ENCODE measurements around the gene CDC42SE1.

The CDC42SE1 gene, protein sequence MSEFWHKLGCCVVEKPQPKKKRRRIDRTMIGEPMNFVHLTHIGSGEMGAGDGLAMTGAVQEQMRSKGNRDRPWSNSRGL

DNA sequence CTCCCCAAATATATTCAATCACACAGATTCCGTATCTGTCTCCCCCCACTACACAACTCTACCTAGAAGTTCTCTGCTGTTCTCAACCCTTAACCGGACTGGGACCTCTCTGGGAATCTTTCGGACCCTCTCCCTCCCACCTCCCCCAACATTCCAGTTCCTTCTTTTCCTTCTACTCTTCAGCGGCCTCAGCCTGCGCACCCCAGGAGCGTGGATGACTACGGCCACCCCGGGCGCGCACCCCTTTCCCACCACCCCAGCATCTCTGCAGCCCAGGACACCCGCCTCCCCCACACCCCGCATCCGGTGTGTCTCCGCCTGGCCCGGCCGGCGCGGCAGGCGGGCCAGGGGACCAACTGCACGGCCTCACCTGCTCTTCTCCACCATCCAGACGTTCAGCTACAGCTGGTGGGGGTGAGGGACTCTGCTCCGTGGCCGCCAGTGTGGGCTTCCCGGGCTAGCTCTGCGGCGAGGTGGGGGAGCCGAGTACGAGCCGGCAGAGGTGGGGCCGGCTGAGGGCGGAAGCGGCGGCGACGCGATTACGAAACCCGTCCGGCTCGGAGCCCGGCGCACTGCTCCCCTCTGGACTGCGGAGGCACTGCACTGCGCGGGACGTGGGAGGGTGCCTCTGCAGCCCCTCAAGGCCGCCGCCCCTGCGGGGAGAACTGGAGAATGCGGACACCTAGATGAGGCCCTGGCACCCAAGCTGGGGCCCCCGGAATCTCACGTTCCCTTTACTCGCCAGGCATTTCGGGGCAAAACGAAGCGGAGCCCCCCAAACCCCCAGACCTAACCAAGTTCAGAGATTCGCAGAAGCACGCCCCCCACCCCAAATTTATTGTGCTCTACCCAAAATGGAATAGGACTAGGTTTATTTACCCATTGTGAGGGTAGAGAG, at the start of gene CDC42SE1:
Gene CDC42SE1 (minus strand): TSS at position 514 of the 898 bp plus-strand sequence. CDS start 3,892 bp downstream, outside the sequence.
- in situ Hi-C loops (cut with HindIII; ENCODE audit: low sequenced_read_pairs) = no loop called here

DNA sequence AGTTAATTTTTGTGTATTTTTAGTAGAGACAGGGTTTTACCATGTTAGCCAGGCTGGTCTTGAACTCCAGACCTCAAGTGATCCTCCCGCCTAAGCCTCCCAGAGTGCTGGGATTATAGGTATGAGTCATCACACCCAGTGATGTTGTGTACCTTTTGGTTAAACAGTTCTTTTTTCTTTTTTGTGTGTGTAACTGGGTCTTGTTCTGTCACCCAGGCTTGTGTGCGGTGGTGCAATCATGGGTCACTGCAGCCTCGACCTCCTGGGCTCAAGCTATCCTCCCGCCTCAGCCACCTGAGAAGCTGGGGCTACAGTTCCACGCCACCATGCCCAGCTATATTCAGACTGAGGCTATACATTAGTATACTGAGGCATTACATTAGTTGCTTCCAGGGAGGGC, 48.9 kb upstream of the CDC42SE1 start:
- in situ Hi-C loops (cut with HindIII; ENCODE audit: low sequenced_read_pairs) = no loop called here

DNA sequence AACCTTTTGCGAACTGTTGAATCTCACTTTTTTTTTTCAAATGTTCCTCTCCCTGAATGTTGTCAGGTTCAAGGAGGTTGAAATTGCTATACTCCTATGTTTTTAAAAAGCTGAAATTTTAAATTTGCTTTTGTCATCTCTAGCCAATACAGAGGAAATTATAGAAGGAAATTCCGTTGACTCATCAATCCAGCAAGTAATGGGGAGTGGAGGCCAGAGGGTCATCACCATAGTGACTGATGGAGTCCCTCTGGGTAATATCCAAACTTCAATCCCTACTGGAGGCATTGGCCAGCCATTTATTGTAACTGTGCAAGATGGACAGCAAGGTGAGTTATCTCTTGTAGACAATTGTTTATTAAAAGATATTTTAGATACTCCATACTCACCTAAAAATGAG, 47.5 kb upstream of the CDC42SE1 start:
- in situ Hi-C loops (cut with HindIII; ENCODE audit: low sequenced_read_pairs) = no loop called here

DNA sequence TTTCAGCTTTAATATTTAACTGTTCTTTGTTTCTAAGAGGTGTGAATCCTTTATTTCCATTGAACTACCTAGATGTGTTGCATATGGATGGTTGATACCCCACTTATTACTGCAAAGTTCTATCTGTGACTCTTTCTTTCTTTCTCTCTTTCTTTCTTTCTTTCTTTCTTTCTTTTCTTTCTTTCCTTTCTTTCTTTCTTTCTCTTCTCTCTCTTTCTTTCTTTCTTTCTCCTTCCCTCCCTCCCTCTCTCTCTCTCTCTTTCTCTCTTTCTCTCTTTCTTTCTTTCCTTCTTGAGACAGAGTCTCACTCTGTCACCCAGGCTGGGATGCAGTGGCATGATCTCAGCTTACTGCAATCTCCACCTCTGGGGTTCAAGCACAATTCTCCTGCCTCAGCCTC, 45.2 kb upstream of the CDC42SE1 start:
- in situ Hi-C loops (cut with HindIII; ENCODE audit: low sequenced_read_pairs) = no loop called here

DNA sequence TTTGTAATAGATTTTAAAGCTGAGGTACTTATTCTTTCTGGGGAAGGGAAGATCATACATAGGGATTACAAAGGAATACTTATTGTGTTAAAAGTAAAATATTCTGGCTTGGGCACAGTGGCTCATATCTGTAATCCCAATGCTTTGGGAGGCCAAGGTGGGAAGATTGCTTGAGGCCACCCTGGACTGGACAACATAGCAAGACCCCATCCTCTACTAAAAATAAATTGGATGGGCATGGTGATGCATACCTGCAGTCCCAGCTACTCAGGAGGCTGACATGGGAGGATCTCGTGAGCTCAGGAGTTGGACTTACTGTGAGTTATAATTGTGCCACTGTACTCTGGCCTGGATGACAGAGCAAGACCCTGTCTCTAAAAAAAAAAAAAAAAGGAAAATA, 38.7 kb upstream of the CDC42SE1 start:
- in situ Hi-C loops (cut with HindIII; ENCODE audit: low sequenced_read_pairs) = loop anchor here (5.0 kb wide), 1 partner anchor 34 kb away; no protein-coding TSS in a partner anchor

DNA sequence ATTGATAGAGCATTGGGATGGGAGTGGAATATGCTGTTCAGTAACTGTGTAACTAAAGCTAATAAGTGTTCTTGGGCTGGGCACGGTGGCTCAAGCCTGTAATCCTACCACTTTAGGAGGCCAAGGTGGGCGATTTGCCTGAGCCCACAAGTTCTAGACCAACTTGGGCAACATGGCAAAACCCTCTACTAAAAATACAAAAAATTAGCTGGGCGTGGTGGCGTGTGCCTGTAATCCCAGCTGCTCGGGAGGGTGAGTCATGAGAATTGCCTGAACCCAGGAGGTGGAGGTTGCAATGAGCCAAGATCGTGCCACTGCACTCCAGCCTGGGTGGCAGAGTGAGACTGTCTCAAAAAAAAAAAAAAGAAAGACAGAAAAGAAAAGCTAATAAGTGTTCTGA, 38.0 kb upstream of the CDC42SE1 start:
- in situ Hi-C loops (cut with HindIII; ENCODE audit: low sequenced_read_pairs) = loop anchor here (5.0 kb wide), 1 partner anchor 35 kb away; no protein-coding TSS in a partner anchor

DNA sequence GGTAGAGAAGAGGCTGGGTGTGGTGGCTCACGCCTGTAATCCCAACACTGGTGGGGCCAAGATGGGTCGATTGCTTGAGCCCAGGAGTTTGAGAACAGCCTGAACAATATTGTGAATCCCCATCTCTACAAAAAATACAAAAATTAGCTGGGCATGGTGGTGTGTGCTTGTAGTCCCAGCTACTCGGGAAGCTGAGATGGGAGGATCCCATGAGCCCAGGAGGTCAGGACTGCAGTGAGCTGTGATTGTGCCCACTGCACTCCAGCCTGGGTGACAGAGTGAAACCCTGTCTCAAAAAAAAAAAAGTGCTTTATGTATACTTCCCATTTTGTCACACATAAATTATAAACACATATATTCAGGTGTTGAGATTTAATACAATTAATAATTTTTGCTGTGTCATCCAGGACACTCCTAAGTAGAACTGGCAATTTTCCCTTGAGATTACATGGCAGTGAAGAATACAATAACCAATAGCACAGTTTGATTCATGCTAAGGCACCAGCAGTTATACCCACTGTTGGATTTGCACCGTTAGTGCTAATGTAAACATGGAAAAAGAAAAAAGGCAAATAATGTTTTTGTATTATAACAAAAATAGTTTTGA, 26.6 kb upstream of the CDC42SE1 start:
- in situ Hi-C loops (cut with HindIII; ENCODE audit: low sequenced_read_pairs) = no loop called here

DNA sequence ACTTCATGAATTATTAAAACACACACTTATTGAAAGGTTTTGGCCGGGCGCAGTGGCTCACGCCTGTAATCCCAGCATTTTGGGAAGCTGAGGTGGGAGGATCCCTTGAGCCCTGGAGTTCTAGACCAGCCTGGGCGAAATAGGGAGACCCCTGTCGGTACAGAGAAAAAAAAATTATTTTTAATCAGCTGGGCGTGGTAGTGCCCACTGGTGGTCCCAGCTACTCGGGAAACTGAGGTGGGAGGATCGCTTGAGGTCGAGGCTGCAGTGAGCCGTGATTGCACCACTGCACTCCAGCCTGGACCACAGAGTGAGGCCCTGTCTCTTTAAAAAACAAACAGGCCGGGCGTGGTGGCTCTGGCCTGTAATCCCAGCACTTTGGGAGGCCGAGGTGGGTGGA, 12.8 kb upstream of the CDC42SE1 start:
- in situ Hi-C loops (cut with HindIII; ENCODE audit: low sequenced_read_pairs) = no loop called here

DNA sequence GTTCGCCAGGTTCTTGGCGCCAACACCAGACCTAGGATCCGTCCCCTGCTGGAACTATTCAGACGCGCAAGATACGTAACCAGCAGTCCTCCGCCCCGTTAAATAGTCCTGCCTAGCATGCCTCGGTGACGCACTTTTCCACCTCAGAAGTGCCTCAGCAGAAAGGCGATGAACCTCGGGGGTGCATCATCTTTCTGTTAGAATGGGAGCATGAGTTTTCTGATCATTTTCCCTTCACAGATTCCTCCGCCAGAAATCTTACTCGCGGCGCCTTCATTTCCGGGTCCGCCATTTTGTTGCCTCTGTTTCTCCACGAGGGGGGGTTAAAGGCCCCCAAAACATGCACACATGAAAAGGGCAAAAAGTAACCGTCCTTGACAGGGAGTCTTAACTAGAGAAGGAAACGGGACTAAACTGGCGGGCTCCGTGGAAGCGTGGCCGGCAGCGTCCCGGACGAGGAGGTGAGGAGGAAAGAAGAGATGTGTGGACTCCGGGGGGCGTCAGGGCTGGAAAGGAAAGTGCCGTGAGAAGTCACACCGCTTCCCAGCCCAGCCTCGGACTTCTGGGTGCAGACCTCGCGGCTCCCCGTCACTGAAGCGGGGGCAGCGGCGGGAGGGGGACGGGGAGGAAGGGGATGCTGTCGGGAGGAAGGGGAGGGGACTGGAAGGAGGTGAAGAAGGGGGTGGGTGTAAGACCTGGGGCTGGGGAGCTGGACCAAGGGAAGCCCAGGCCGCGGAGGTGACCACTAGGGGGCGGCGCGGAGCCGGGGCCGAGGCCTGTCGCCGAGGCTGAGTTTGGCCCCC, 11.3 kb upstream of the CDC42SE1 start, which contains the start of gene GABPB2:
Gene GABPB2 (plus strand): TSS at position 288 of the 803 bp plus-strand sequence. CDS start 17,429 bp downstream, outside the sequence.
- in situ Hi-C loops (cut with HindIII; ENCODE audit: low sequenced_read_pairs) = no loop called here

DNA sequence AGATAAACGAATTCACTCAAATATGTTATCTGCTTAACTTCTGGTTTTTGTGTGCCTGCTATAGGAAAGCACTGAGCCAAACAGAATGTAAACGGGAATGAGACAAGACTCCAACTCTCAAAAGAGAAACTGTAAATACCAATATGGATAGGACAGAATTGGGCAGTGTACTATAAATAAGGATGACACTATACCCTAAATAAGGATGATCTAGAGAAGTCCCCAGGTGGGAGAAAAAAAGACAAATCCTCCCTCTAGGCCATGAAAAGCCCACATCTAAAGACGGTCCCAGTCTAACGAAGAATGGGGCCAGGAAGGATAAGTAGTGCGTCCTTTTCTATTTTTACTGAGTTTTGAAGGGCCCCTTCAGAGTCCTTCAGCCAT, 9.7 kb upstream of the CDC42SE1 start:
- in situ Hi-C loops (cut with HindIII; ENCODE audit: low sequenced_read_pairs) = no loop called here

DNA sequence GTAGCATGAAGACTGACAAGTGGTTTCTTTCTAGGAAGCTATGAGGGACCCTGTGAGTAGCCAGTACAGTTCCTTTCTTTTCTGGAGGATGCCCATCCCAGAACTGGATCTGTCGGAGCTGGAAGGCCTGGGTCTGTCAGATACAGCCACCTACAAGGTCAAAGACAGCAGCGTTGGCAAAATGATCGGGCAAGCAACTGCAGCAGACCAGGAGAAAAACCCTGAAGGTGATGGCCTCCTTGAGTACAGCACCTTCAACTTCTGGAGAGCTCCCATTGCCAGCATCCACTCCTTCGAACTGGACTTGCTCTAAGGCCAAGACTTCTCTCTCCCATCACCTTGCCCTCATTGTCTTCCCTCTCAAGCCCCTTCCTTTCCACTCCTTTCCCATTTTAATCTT, 7.8 kb upstream of the CDC42SE1 start:
- in situ Hi-C loops (cut with HindIII; ENCODE audit: low sequenced_read_pairs) = no loop called here

DNA sequence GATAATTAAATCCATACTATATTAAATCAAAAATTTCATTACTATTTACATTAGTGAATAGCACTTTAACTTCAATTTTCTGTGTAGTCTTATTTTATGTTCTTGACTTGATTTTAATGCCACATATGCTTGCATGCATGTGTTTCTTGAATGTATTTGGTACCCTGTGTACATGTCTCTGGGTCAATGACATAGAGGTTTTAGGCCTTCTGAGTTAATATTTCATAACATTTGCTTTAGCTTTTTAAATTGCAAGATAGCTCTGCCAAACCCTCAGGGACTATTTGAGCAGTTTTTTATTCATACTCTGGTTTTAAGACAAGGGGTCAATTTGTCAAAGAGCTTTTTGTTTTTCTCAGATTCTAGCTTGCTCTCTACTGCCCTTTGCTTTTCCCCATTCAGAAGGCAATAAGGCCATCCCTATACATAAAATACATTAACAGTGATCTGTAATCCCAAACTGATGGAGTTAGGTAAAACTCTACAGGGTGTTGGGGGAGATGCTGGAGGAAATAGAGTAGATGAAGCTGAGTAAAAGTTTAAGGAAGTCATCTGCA, 5.7 kb upstream of the CDC42SE1 start:
- in situ Hi-C loops (cut with HindIII; ENCODE audit: low sequenced_read_pairs) = no loop called here

DNA sequence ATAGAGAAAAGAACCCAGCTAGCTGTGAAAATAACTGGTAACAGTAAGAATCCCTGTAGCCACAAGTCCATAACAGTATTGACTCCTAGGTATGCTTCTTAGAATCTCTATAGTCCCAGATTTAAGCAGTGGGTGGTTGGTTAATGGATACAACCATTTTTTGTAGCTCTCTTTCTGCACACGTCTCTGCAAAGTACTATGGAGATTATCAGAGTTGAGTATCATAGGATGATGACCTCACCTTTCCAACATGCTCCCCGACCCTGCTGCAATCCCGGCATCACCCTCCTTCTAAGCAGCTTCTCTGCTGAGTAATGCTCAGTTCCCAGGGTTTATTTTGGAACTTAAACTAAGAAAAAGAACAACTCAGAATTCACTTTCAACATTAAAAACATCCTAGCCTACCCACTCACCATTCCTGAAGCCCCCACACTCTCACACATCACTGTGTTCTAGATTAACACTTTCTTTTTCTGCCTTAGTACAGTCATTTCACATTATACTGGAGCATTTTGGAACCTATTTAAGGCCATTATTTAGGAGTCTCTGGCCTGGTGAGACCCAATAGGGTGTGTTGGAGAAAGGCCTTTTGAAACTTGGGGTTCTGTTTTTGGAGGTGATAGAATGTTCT, 3.4 kb upstream of the CDC42SE1 start:
- in situ Hi-C loops (cut with HindIII; ENCODE audit: low sequenced_read_pairs) = no loop called here

DNA sequence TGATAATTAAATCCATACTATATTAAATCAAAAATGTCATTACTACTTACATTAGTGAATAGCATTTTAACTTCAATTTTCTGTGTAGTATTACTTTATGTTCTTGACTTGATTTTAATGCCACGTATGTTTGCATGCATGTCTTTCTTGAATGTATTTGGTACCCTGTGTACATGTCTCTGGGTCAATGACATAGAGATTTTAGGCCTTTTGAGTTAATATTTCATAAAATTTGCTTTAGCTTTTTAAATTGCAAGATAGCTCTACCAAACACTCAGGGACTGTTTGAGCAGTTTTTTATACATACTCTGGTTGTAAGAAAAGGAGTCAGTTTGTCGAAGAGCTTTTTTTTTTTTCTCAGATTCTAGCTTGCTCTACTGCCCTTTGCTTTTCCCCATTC, 2.3 kb upstream of the CDC42SE1 start:
- in situ Hi-C loops (cut with HindIII; ENCODE audit: low sequenced_read_pairs) = no loop called here

DNA sequence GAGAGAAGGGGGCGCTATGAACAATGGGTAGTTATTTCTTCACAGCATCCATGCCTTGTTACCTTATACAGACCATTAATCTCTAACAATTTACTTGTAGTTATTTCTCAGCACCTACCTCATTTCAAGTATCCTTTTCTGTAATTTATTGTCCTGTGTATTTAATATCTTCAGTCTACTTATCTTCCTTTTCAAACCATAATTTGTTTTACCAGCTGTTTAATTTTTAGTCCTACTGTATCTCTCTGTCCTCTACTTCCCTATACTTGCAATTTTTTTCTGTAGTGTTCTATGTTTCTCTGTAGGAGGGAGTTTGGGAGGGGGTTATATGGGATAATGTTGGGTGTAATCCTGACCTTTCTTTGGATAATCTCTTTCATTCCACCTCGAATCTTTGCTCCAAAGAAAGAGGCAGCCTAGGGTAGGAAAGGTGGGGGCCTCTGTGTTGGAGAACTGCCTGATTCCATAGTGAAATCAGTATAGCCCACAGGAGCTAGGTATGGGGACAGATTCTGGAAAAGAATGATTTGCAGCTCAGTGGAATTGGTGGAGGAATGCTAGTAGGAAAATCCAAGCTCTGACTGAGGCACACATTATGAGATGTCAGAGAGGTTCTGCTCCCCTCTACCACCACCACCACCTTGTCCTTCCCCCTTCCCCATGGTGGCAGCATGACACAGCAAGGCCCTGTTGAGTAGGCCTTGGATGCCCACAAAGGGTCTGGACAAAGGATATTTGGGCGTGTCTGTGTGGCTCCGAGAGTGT, 1.4 kb upstream of the CDC42SE1 start:
- in situ Hi-C loops (cut with HindIII; ENCODE audit: low sequenced_read_pairs) = no loop called here

DNA sequence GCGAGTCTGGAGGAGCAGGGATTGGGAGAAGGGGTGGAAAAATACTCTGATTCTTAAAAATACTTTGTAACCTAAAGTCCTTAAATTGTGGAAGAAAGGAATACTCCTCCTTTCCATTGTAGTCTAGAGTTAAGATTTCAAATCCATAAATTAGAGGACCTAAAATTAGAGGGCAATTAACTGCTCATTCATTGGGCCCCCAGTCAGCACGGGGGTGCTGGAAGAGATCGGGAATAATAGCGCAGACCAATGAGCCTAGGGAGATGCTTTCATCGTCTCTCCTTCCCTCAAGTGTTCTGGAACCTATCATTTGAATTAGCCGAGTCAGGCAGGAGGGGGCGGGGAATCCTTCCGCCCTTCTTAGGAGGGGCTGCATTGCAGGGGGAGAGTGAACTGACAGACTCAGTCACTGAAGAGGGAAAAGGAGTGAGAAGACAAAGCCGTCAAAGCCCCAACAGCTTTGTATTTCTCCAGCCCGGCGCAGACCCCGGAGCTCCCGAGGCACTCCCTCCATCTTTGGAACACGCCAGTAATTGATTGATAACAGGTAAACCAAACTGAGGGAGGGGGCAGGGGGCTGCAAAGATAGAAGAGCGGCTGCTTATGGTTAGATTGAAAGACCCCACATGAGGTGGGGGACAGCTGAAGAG, 710 bp upstream of the CDC42SE1 start, which contains the start of gene MLLT11:
Gene MLLT11 (plus strand): TSS at position 391 of the 650 bp plus-strand sequence. CDS start 6,828 bp downstream, outside the sequence.
- in situ Hi-C loops (cut with HindIII; ENCODE audit: low sequenced_read_pairs) = no loop called here

DNA sequence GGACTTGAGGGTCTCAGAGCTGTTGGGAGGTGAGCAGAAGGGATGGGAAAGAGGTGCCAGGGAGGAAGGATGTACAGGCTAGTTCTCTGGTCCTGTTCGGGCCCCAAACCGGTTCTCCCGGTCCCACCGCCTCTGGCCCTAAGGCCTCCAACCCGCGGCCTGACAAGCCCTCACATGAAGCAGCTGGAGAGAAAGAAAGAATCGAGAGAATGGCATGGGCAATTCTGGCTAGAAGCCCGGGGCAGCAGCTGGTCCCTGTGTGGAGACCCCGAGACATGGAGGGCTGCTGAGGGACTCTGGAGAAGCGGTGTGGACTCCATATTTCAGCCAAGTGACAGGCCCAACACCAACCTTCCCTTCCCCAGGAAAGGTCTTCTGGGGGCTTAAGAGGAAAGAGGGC, 730 bp downstream of the CDC42SE1 start:
- in situ Hi-C loops (cut with HindIII; ENCODE audit: low sequenced_read_pairs) = no loop called here

DNA sequence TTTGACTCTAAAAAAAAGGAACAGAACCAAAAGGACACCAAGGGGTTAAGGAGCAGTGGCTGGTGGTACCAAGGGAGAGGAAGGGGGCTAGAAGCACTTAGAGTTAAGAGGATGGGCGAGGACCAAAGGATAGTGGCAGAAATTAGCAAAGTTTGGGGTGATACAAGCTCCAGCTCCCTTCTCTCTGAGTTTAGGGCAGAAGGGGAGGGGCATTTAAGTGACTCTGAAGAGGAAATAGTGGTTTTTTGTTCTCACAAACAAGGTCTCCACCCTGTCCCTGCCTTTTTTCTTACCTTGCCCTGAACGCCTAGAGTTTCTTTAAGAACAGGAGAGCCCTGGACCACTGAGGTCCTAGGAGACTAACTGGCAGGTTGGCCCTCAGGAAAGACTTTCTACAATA, 3.3 kb downstream of the CDC42SE1 start:
- in situ Hi-C loops (cut with HindIII; ENCODE audit: low sequenced_read_pairs) = no loop called here

DNA sequence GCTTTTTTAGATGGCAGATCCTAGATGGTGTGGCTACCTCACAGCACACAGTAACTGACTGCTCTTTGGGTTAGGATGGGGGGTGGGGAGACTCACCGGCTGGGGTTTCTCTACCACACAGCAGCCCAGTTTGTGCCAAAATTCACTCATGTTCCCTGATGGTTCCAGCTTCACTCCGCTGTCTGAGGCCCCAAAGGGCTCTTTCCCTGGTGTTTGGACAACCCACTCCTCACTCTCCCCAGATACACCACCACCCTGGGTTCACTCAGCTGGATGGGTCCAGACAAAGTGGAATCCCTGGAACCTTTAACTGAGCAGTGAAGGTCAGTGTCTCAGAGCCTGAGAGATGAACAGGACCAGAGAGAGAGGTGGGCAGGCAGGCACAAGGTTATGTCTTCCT, 3.8 kb downstream of the CDC42SE1 start:
- in situ Hi-C loops (cut with HindIII; ENCODE audit: low sequenced_read_pairs) = no loop called here
